IMR-90 (cell line): ENCODE measurements around the gene FFAR1. TPM values are rescaled to one million over a fixed set of nuclear protein-coding genes. Genes with fewer than 3 reads are reported as not detected.

Experiments
- ATAC-seq: fragments of 200-7000 bp; cut with Tn5 transposase; 2 replicates; pipeline ENCODE4 v1.9.1; 2020; ENCODE audit warnings: low read depth, mild to moderate bottlenecking, moderate library complexity
- BruUV-seq: library from RNA; stranded (reverse); fragments of 400-500 nt; replicated peaks from 2 replicates; lab custom pipeline; 2021; lab: Mats Ljungman, UMichigan
- CTCF ChIA-PET: fragments of 300-600 bp; formaldehyde crosslinking; extraction: SDS; loops from one replicate; lab custom pipeline; 2021; ENCODE audit warnings: antibody characterized with exemption; lab: Yijun Ruan, JAX
- POLR2A ChIA-PET: fragments of 300-600 bp; sonication (Branson Sonifier 250); formaldehyde crosslinking; loops from one replicate; lab custom pipeline; 2022; ENCODE audit warnings: antibody characterized with exemption; ENCODE audit not compliant: unreplicated experiment; lab: Charles Lee
- DNase-seq: peaks from one replicate; pipeline ENCODE4 v3.0.0; 2013
- H2AFZ ChIP-seq: replicated peaks from 2 replicates; pipeline ENCODE3; 2013; ENCODE audit warnings: low read length, mild to moderate bottlenecking; ENCODE audit not compliant: poor library complexity
- H2AK5ac ChIP-seq: 2 replicates; pipeline ENCODE4 v1.6.1; 2013; ENCODE audit warnings: low read depth, low read length, inconsistent platforms
- H2AK9ac ChIP-seq: replicated peaks from 2 replicates; pipeline ENCODE3; 2013; ENCODE audit warnings: mild to moderate bottlenecking, low read depth, low read length, moderate library complexity; ENCODE audit not compliant: poor library complexity
- H2BK120ac ChIP-seq: 2 replicates; pipeline ENCODE4 v1.6.1; 2013; ENCODE audit warnings: low read depth, low read length, inconsistent platforms
- H2BK15ac ChIP-seq: 3 replicates; pipeline ENCODE4 v1.6.1; 2013; ENCODE audit warnings: low read depth, low read length, inconsistent platforms
- H2BK20ac ChIP-seq: 2 replicates; pipeline ENCODE4 v1.6.1; 2013; ENCODE audit warnings: low read depth, mild to moderate bottlenecking, inconsistent platforms, low read length, moderate library complexity
- H2BK5ac ChIP-seq: 2 replicates; pipeline ENCODE4 v1.6.1; 2013; ENCODE audit warnings: mild to moderate bottlenecking, low read depth, low read length, inconsistent platforms; ENCODE audit not compliant: poor library complexity, severe bottlenecking
- H3K14ac ChIP-seq: replicated peaks from 2 replicates; pipeline ENCODE4 v1.6.1; 2013; ENCODE audit warnings: low read depth, low read length, inconsistent platforms
- H3K18ac ChIP-seq: 2 replicates; pipeline ENCODE4 v1.6.1; 2013; ENCODE audit warnings: low read depth, low read length, control low read depth
- H3K23ac ChIP-seq: 2 replicates; pipeline ENCODE4 v1.6.1; 2013; ENCODE audit warnings: low read depth, low read length, inconsistent platforms
- H3K27ac ChIP-seq: 2 replicates; pipeline ENCODE4 v1.5.1; 2013; ENCODE audit warnings: mild to moderate bottlenecking, control low read depth, low read length; ENCODE audit not compliant: insufficient read depth
- H3K27me3 ChIP-seq: 2 replicates; pipeline ENCODE4 v1.6.1; 2013; ENCODE audit warnings: low read length; ENCODE audit not compliant: control insufficient read depth, insufficient read depth
- H3K36me3 ChIP-seq: 2 replicates; pipeline ENCODE4 v1.6.1; 2013; ENCODE audit warnings: low read length, mixed read lengths; ENCODE audit not compliant: control insufficient read depth, insufficient read depth
- H3K4ac ChIP-seq: 2 replicates; pipeline ENCODE4 v1.6.1; 2013; ENCODE audit warnings: low read depth, low read length, inconsistent platforms
- H3K4me1 ChIP-seq: 2 replicates; pipeline ENCODE4 v1.6.1; 2013; ENCODE audit warnings: low read length, mixed read lengths; ENCODE audit not compliant: control insufficient read depth, insufficient read depth
- H3K4me2 ChIP-seq: 2 replicates; pipeline ENCODE4 v1.6.1; 2013; ENCODE audit warnings: low read depth, mild to moderate bottlenecking, control low read depth, low read length, moderate library complexity
- H3K4me3 ChIP-seq: 2 replicates; pipeline ENCODE4 v1.5.1; 2013; ENCODE audit warnings: low read depth, mild to moderate bottlenecking, control low read depth, low read length, moderate library complexity; ENCODE audit not compliant: insufficient read depth
- H3K56ac ChIP-seq: 2 replicates; pipeline ENCODE4 v1.6.1; 2013; ENCODE audit warnings: low read length, inconsistent platforms; ENCODE audit not compliant: insufficient read depth; ENCODE audit errors: extremely low read depth
- H3K79me1 ChIP-seq, 2 experiments: 2 replicates each; pipeline ENCODE4 v1.6.1; 2013; ENCODE audit warnings: low read length in 2 of 2, inconsistent platforms in 1 of 2, low read depth in 1 of 2
- H3K9ac ChIP-seq: 2 replicates; pipeline ENCODE4 v1.6.1; 2013; ENCODE audit warnings: low read depth, low read length, control low read depth
- H3K9me1 ChIP-seq: 2 replicates; pipeline ENCODE4 v1.6.1; 2013; ENCODE audit warnings: low read length, inconsistent platforms; ENCODE audit not compliant: insufficient read depth
- H3K9me3 ChIP-seq: 2 replicates; pipeline ENCODE4 v1.6.1; 2013; ENCODE audit warnings: low read length; ENCODE audit not compliant: control insufficient read depth, insufficient read depth
- H4K20me1 ChIP-seq: 2 replicates; pipeline ENCODE4 v1.6.1; 2013; ENCODE audit warnings: low read length, inconsistent platforms; ENCODE audit not compliant: insufficient read depth
- H4K5ac ChIP-seq: 2 replicates; pipeline ENCODE4 v1.6.1; 2013; ENCODE audit warnings: mild to moderate bottlenecking, low read depth, low read length, control low read depth
- H4K8ac ChIP-seq, 2 experiments: 2 replicates each; pipeline ENCODE4 v1.6.1; 2013; ENCODE audit warnings: low read depth in 2 of 2, low read length in 2 of 2, control low read depth in 1 of 2, inconsistent platforms in 1 of 2
- H4K91ac ChIP-seq: 2 replicates; pipeline ENCODE4 v1.6.1; 2013; ENCODE audit warnings: low read depth, low read length, inconsistent platforms; ENCODE audit not compliant: insufficient read depth
- BHLHE40 ChIP-seq: fragments of 150-350 bp; IDR thresholded peaks from 2 replicates; pipeline ENCODE4 v1.6.1; 2016; ENCODE audit warnings: mild to moderate bottlenecking, low read depth, low read length
- CHD1 ChIP-seq: IDR thresholded peaks from 2 replicates; pipeline ENCODE4 v1.6.1; 2012; ENCODE audit warnings: low read depth, low read length, improper control_type of control experiment
- ELK1 ChIP-seq: fragments of 150-350 bp; IDR thresholded peaks from 2 replicates; pipeline ENCODE4 v1.6.1; 2016; ENCODE audit warnings: low read depth, mild to moderate bottlenecking, low read length, moderate library complexity, borderline replicate concordance
- FOS ChIP-seq: fragments of 150-350 bp; IDR thresholded peaks from 2 replicates; pipeline ENCODE4 v1.6.1; 2016; ENCODE audit warnings: low read depth, low read length
- MAFK ChIP-seq: IDR thresholded peaks from 2 replicates; pipeline ENCODE4 v1.6.1; 2012; ENCODE audit warnings: low read depth, low read length, improper control_type of control experiment
- MAZ ChIP-seq: IDR thresholded peaks from 2 replicates; pipeline ENCODE4 v1.6.1; 2012; ENCODE audit warnings: low read depth, mild to moderate bottlenecking, low read length, improper control_type of control experiment, moderate library complexity, borderline replicate concordance
- MXI1 ChIP-seq: IDR thresholded peaks from 2 replicates; pipeline ENCODE4 v1.6.1; 2012; ENCODE audit warnings: low read depth, mild to moderate bottlenecking, low read length, moderate library complexity, borderline replicate concordance
- NFE2L2 ChIP-seq: fragments of 150-350 bp; IDR thresholded peaks from 2 replicates; pipeline ENCODE4 v1.6.1; 2016; ENCODE audit warnings: low read depth, mild to moderate bottlenecking, low read length
- POLR2A ChIP-seq: IDR thresholded peaks from 2 replicates; pipeline ENCODE4 v1.6.1; 2012; ENCODE audit warnings: mild to moderate bottlenecking, low read depth, low read length
- RAD21 ChIP-seq: IDR thresholded peaks from 2 replicates; pipeline ENCODE4 v1.6.1; 2012; ENCODE audit warnings: low read length, improper control_type of control experiment
- RCOR1 ChIP-seq: IDR thresholded peaks from 2 replicates; pipeline ENCODE4 v1.6.1; 2012; ENCODE audit warnings: mild to moderate bottlenecking, low read length, improper control_type of control experiment; ENCODE audit not compliant: insufficient replicate concordance
- RFX5 ChIP-seq: IDR thresholded peaks from 2 replicates; pipeline ENCODE4 v1.8.0; 2012; ENCODE audit warnings: low read depth, mild to moderate bottlenecking, low read length, moderate library complexity
- USF2 ChIP-seq: fragments of 150-350 bp; IDR thresholded peaks from 2 replicates; pipeline ENCODE4 v1.6.1; 2017; ENCODE audit warnings: mild to moderate bottlenecking, antibody characterized with exemption, low read length, low read depth
- WGBS, 2 experiments: methylation state at CpG; one replicate each; pipeline versions ENCODE4 v1.1.5 to v1.1.7; 2013; ENCODE audit warnings: missing lambda C conversion rate in 2 of 2; ENCODE audit not compliant: insufficient read length in 1 of 2; ENCODE audit errors: extremely low coverage in 2 of 2; 5-methylcytosine and 5-hydroxymethylcytosine counted together
- dilution Hi-C: fragments of 300-500 bp; cut with HindIII; formaldehyde crosslinking; loops from one replicate; pipeline ENCODE4 v1.14.3; 2018; ENCODE audit warnings: low sequenced_read_pairs; ENCODE audit not compliant: unreplicated experiment
- in situ Hi-C: fragments of 300-500 bp; cut with MboI; formaldehyde crosslinking; loops from 3 replicates; pipeline ENCODE4 v1.14.3; 2019; ENCODE audit warnings: low sequenced_read_pairs, inconsistent platforms, mixed read lengths
- intact Hi-C: fragments of 100-400 bp; cut with micrococcal nuclease; formaldehyde crosslinking; loops from 2 replicates; pipeline ENCODE4 v1.10.0; 2022
- polyA plus RNA-seq, 3 experiments: library from polyadenylated mRNA; depleted of rRNA; stranded (reverse); fragments of >200 nt; gene quantifications; 2 replicates each; pipeline ENCODE4 v1.2.3, GENCODE V29; 2012; ENCODE audit warnings: low replicate concordance in 1 of 3
- total RNA-seq: library from RNA; depleted of rRNA; stranded (reverse); fragments of >200 nt; gene quantifications from 2 replicates; pipeline ENCODE4 v1.2.3, GENCODE V29; 2012
- TF ChIP-seq, protein P1 (sequence below): conservative IDR thresholded peaks from 2 replicates; pipeline ENCODE4 v1.5.1; 2012; ENCODE audit warnings: mild to moderate bottlenecking, low read depth, low read length, improper control_type of control experiment

FFAR1 gene
- total and polyA plus RNA-seq, 2 of the 4 experiments (the other 2 are of a cell fraction) = not detected

DNA sequence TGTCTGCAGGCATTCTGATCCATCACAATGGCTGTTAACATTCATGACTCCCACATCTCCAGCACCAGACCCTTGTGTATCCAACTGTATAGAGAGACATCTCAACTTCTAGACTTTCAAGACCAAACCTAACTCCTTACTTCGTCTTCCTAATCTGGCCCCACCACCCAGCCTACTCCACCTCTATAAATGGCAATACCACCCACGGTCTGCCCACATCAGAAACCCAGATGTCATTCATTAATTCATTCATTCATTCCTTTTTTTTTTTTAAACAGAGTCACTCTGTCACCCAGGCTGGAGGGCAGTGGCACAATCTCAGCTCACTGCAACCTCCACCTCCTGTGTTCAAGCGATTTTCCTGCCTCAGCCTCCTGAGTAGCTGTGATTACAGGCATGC lies 33.6 kb downstream of the FFAR1 start:
- Histone ChIP-seq H3K23ac (no peak overlapping the region), H2BK120ac (no peak overlapping the region), H3K4me3 (no peak overlapping the region), H3K79me1 (no peaks in the 10 kb centered on the region), H4K91ac (no peak overlapping the region), H4K8ac (no peak overlapping the region), H3K18ac (no peak overlapping the region), H4K20me1 (no peaks in the 10 kb centered on the region), H2AK5ac (no peak overlapping the region), H3K14ac (no peak overlapping the region), H3K4me2 (no peak overlapping the region), H3K9me3 (peaks cover 3% of the 10 kb centered on the region), H2BK20ac (no peak overlapping the region), H3K9ac (no peak overlapping the region), H2AFZ (no peak overlapping the region), H2AK9ac (no peak overlapping the region), H3K27ac (no peak overlapping the region), H3K36me3 (no peaks in the 10 kb centered on the region), H2BK15ac (no peak overlapping the region), H3K9me1 (no peaks in the 10 kb centered on the region), H3K27me3 (peaks cover 4% of the 10 kb centered on the region), H3K56ac (no peak overlapping the region), H4K5ac (no peak overlapping the region), H2BK5ac (no peak overlapping the region), H3K4me1 (no peaks in the 10 kb centered on the region), H3K4ac (no peak overlapping the region)
- DNase-seq = no peak
- no peak for ATAC-seq
- intact Hi-C loops (no loop called here), in situ Hi-C loops (no loop called here), dilution Hi-C loops (no loop called here)
- ChIA-PET POLR2A (no interaction called here), CTCF (no interaction called here)
- TF ChIP-seq MAZ (no peak), POLR2A (no peak), USF2 (no peak), RAD21 (no peak), RCOR1 (no peak), MXI1 (no peak), FOS (no peak), MAFK (no peak), ELK1 (no peak), BHLHE40 (no peak), NFE2L2 (no peak), CHD1 (no peak), RFX5 (no peak)
- TF ChIP-seq, protein P1, sequence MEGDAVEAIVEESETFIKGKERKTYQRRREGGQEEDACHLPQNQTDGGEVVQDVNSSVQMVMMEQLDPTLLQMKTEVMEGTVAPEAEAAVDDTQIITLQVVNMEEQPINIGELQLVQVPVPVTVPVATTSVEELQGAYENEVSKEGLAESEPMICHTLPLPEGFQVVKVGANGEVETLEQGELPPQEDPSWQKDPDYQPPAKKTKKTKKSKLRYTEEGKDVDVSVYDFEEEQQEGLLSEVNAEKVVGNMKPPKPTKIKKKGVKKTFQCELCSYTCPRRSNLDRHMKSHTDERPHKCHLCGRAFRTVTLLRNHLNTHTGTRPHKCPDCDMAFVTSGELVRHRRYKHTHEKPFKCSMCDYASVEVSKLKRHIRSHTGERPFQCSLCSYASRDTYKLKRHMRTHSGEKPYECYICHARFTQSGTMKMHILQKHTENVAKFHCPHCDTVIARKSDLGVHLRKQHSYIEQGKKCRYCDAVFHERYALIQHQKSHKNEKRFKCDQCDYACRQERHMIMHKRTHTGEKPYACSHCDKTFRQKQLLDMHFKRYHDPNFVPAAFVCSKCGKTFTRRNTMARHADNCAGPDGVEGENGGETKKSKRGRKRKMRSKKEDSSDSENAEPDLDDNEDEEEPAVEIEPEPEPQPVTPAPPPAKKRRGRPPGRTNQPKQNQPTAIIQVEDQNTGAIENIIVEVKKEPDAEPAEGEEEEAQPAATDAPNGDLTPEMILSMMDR = no peak
- no TSS peak for BruUV-seq
- no CpG with 5 or more reads among the region's 3 CpGs for WGBS, 2 experiments
